Measurements from ENCODE around the gene COL20A1.

DNA sequence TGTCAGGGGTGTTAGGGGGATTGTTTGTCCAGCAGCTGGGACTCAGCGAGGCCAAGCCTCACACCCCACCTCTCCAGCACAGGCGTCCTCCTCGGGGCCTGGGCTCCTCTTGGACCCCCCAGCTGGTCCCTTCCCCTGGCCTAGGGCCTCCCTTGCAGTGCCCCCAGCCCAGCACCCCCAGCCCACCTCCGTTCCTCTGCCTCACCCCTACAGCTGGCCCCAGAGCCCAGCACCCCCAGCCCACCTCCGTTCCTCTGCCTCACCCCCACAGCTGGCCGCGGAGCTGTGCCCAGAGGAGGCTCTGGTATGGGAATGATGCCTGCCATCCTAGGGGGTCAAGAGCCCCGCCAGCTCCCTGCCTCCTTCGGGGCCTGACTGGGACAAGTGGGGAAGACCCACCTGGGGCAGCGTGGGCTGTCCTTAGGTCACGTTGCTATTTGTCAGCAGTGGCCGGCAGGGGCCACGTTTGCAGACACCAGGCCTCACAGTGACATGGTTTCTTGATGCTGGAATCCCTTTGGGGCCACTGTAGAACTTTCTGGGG is 7.9 kb upstream of the COL20A1 start:
- TF ChIP-seq, protein P1, sequence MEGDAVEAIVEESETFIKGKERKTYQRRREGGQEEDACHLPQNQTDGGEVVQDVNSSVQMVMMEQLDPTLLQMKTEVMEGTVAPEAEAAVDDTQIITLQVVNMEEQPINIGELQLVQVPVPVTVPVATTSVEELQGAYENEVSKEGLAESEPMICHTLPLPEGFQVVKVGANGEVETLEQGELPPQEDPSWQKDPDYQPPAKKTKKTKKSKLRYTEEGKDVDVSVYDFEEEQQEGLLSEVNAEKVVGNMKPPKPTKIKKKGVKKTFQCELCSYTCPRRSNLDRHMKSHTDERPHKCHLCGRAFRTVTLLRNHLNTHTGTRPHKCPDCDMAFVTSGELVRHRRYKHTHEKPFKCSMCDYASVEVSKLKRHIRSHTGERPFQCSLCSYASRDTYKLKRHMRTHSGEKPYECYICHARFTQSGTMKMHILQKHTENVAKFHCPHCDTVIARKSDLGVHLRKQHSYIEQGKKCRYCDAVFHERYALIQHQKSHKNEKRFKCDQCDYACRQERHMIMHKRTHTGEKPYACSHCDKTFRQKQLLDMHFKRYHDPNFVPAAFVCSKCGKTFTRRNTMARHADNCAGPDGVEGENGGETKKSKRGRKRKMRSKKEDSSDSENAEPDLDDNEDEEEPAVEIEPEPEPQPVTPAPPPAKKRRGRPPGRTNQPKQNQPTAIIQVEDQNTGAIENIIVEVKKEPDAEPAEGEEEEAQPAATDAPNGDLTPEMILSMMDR (IDR thresholded peaks at IDR 0.05), result no peak
- TF ChIP-seq POLR2AphosphoS5 (IDR thresholded peaks at IDR 0.05; ENCODE audit: insufficient read depth in 1 of 2, low read depth in 1 of 2) (no peak), POLR2A (IDR thresholded peaks at IDR 0.05) (no peak)

All from vagina (tissue), 2 donors.